ENCODE results near the gene ACADS.

ACADS gene

GRCh38 chr12:120758798-120759590, 33.4 kb downstream of the ACADS start:
- DNase-seq: no peak

DNA sequence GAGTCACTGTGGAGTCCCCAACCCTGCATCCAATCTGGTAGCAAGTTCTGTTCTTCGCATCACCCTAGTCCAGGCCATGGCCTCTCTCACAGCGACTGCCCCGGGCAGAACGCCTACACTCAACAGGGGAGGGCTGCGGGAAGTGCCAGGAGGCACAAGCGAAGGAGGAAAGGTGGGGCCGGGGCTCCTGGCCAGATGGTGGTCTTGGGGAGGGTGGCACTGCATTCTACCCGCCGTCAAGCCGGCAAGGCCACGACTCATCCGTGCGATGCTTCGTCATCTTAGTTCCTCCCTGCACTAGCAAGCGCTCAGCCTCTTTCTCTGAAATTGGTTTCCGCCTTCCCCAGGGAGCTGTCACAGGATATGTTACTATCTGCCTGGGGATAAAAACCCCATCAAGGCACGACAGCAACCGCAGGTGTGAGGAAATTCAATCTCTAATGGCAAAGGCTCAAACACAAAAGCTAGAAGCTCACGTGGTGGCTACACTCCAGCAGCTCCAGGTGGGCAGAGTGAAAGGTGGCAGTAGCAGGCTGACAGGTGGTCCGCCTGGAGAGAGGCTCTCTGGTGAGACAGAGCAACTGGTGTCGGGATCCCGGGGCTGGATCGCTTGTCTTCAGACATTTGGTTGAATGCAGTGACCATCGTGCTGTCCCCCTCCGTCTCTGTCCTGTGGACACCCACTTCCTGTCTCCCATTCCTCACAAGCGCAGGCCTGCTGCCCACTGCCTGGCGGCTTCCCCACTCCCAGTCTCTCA, 34.1 kb downstream of the ACADS start:
- DNase-seq: no peak

DNA sequence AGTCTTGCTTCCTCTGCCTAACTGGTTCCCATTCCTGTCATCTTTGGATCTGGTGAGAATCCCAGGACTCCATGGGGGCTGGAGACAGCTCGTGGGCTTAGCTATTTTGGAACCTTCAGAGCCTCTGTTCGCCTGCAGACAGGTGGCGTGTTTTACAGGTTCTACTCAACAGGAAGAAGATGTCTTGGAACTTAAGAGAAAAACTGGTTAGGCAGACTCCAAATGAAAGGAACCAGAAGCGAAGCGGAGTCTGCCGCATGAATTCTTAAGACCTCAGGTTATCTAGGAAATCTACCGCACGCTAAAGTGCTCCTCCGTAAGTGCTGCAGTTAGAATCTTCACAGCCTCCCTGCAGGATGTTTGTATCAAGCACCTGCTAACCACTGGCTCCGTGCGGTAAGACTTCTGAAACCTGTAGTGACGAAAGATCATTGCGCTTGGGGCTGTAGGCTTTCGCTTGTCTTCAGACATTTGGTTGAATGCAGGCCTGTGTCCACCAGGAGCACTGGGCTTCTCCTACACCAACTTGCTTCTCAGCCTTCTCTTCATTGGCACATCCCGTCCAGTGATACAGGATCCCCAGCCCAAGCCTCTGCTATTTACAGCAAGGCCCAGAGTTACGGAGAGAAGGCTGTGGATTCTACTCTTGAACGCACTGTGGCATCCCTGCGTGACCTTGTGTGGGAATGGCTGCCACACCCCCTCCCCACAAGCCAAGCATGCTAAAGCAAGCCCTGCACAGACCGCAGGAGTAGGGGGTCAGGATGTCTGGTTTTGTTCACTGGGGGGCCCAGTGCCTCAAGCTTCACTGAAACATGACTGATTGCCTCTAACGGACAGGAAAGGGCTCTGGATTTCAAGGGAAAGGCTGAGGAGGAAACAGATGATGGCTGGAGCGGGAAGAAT, 35.0 kb downstream of the ACADS start:
- no peak for DNase-seq

GRCh38 chr12:120761519-120761934, 35.9 kb downstream of the ACADS start:
- no peak for DNase-seq

- no peak for DNase-seq
These were observed 36.5 kb downstream of the ACADS start for GRCh38 chr12:120762086-120762485.

- DNase-seq: no peak
These were observed 37.6 kb downstream of the ACADS start for GRCh38 chr12:120763250-120763649.

DNA sequence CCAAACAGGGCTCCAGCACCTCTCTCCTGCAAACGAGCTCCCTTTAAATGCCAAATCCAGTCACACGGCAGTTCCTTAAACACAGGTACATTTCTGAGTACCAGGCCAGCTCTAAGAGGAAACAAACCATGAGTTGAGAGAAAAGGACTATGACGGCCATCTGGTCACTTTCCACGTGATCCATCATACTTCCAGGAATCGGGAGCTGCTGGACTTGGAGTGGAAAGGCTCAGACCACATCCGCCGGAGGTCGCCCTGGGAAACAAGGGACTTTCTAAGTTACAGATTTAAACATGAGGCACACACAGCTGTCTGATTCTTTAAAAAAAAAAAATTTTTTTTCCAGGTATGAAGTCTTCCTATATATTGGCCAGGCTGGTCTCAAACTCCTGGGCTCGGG, 39.2 kb downstream of the ACADS start:
- no peak for DNase-seq

DNA sequence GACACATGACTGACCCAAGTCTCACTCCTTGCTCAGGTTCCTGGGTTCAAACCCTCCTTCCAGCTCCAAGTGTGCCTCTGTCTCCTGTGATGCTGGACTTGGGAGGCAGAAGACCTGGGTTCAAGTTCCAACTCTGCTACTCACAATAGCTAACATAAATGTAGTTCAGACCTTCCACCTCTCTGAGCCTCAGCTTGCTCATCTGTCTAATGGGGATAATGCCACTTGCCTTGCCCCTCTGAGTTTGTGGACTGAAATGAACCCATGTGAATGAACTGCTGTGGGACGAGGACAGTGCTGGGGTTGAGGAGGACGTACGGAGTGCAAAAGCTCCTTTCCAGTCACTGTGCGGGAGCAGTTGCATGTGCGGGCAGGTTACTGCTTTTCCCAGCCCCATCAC, 40.9 kb downstream of the ACADS start:
- DNase-seq: no peak

DNA sequence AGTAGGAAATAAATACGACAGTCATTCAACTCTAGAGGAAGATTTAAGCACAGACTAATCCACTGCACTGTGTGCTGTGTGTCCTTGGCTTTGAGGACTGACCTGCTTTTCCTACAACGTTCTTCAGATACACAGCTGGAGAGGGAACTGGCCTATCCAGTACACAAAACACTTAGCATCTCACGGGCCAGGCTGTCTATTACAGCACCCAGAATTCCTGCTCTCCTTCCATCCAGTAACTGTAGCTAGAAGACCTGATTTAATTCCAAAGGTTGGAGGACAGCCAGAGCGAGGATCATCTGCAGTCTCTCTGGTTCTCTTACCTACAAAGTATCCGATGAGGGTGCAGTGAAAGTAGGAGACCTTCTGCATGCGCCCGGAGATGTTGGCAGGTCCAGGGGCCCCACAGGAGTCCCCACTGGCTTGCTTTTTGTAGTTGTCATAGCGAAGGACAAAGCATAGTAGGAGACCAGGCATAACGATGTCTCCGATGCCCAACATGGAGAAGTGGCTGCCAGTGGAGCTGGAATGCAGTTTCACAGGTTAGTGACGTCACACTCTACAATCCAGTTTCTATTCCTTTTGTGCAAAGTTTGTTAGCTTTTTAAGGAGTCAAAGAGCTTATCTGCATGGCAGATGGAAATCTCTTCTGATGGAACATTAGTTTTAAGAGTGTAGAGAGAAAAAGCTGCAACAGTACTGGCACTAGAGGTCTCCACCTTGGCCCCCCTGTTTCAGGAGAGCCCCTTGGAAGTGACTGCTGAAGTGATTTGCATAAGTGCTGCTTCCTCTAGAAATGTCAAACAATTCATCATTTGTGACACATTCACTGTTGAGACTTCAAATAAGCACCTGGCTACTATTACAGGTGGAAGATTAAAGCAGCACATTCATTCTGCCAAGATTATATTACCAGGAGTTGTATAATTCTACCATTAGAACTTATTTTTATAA, 41.7 kb downstream of the ACADS start:
- no peak for DNase-seq

DNA sequence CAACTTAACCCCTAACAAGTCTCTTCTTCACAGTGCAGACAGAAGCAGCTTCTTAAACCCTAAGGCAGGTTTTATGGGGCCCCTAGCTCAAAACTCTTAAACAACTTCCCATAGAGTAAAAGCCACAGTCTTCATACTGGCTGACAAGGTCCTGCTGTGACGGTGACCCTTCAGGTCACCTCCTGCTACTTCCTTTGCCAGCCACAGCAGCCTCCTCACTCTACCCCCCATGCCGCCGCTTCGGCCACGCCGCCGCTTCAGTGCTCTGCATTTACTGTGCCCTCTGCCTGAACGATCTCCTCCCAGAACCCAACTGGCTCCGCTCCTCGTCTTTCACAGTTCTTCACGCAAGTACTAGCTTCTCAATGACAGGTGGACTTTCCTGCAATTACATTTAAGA, 45.5 kb downstream of the ACADS start:
- no peak for DNase-seq

- DNase-seq: no peak
These were observed 48.7 kb downstream of the ACADS start for GRCh38 chr12:120774169-120774916.

DNA sequence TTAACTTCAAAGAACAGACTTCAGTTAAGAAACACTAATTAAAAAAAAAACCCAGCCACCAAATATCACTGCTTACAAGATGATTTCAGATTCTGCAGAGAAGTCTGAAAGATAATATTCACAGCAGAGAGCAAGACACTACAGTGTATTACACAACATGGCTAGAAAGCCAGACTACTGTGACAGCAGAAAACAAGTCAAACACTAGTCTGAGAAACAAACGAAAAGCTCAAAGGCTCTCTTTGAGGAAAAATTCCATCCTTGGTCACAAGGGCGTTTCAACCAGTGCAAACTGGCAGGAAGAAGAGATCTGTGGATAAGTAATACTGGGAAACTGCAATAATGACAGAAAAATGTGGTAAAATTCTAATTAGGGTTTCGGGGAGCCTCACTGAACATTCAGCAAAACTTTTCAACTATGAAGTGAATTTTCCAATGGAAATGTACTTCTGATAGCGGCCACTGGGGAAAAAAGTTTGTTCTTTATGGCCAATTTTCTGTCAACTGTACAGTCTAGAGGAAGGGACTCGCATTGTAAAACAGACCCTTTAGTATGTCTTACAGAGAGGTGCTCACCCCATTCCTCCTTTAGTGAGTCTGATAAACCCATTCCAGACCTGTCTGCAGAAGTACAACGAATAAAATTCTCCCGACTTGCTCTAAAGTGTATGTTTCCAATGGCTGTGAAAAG, 50.4 kb downstream of the ACADS start:
- DNase-seq: no peak

DNA sequence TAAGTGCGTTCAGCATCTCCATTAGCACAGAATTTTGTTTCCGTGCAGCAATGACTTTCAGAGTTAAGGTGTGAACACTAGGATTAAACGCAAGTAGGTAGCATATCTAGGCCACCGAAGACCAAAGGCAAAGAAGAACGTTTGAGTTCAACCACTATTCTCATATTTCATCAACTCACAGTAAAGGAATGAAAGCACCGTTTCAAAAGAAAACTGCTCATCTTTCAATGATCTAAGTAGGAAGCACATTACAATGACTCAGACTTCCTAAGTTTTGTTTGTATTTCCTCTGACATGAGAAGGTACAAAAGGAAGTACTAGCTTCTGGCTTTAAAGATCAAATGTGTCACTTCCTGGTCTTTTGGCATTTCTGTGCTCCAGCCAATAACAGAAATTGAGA, 57.6 kb downstream of the ACADS start:
- no peak for DNase-seq

GRCh38 chr12:120784804-120785203, 59.2 kb downstream of the ACADS start:
- no peak for DNase-seq

DNA sequence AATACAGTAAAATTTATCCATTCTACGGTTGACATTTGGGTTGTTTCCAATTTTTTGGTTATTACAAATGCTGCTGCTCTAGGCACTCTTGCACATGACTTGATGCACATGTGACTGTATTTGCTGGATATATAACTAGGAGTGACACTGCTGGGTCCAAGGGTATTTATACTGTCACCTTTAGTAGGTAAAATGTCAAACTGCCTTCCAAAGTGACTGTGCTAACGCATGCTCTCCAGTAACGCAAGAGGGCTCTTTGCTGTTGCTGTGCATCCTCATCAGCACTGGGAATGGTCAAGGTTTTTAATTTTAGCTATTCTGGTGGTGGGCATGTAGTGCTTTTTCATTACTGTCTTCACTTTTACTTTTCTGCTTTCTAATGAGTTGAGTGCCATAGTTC, 62.3 kb downstream of the ACADS start:
- no peak for DNase-seq
